ENCODE data around the gene LRRC46.

LRRC46 gene

DNA sequence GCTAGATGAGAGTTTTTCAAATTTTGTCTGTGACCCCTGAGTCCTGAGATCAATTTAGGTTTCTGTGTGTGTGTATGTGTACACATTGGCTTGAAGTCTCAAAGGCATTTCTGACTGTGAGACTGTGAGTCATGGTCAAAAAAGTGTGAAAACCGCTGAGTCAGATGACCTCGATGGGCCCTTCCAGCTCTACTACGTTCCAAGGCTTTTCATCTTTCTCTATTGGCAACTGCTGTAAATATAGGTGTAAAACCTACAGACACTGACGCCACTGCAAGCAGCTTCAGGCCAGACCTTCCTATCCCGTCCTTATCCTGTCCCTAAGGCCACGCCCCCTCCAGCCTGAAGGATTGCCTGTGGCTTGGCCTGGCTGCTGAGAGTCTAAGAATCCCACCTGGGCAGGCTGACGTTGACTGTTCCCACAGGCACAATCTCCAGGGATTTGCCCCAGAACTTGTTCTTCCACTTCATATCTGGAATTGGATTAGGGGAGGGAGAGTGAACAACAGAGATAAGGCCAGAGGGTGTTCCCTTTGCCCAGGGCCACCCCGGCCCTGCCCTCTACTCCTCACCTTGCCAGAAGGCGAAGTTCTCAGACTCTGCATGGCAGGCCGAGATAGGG, 21.2 kb upstream of the LRRC46 start:
- no peak for DNase-seq

DNA sequence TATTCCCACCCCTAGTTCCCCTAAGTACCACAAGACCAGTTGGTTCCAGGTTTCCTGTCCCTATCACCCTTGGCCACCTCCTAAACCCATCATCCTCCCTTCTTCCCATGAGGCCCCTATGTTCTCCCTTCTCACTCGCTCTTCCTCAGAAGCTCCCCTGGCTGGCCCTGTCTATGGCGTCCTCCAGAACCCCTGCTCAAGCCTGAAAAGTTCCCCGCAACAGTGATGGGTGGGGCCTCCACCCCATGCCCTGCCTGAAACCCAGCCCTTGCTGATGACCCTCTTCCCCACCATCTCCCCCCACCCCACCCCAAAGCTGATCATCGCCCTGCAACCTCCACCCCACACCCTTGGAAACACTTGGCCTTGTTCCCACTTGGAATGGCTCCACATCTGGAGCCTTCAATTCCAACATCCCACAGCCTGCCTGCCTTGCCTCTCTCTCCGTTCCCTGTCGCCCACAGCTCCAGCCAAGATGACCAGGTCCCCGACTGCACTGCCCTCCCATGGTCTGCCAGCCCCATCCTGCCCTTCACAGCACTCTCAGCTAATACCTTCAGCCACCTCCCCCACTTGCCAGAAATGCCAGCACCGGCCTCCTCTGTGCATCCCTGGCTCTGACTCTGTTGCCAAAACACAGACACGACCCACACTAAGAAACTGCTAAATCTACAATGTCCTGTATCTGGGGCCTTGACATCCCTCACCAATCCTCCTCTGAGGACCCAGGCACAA, 20.4 kb upstream of the LRRC46 start:
- no peak for DNase-seq

DNA sequence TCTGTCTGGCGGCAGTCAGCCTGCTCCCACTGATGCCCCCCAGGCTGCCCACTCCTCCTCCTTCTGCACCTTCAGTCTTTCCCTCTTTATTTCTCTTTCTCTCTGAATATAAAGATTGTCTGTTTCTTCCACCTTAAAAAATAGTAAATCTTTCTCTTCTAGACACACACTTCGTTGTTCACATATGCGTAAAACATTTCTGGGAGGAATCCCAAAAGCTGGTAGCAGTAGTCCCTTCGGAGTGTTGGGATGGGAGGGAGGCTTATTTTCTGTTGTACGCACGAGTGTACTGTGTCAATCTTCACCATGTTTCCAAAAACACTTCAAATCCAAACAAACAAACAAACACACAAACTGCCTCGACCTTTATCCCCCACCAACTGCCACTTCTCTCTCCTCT, 19.8 kb upstream of the LRRC46 start:
- DNase-seq, result no peak

DNA sequence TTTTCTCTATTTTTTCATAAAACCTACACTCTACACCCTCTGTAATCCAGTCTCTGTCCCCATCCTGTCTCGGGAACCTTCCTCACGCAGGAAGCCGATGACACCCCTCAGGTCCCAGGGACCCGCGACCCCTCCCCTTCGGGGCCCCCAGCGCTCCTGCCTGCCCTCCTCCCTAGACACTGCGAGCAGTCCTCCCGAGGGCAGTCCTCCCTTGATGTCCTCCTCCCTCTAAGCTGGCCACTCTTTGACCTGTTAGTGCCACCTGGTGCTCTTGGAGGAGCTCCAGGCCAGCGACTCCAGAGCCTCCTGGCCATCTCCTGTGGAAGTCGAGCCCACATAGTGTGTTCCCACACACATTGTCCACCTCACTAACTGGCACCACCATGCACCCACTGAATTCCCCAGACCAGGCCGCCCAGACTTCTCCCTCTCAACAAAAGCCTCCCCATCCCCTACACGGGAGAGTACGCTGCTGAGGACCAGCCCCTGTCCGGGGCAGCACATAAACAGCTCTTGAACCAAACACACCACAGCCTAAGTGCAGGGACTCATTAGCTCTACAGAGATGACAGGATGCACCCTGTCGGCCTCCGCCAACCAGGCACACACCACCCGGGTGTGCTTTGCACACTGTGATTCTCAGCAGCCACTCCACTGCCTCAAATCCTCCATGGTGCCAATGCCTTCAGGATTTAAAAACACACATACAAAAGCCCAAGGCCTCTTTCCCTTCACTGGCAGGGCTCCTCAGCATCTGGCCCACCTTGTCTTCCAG, 19.1 kb upstream of the LRRC46 start:
- no peak for DNase-seq

DNA sequence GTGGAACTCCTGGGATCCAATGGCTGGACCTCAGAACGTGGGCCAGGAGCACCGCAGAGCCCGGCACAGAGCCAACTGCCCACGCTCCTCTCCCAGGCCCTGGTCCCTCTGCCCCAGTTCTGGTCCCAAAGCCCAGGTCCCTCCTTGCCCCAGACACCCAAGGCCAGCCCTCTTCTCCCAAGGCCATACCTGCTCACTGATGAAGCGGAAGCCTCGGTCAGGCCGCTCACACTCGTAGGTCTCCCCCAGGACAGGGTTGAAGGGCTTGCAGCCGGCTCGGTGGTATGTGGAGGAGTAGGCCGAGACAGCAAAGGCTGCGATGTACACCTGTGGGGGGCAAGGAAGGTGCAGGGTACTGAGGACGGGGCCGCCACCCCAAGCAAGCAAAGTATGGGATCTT, 18.4 kb upstream of the LRRC46 start:
- DNase-seq, result no peak

DNA sequence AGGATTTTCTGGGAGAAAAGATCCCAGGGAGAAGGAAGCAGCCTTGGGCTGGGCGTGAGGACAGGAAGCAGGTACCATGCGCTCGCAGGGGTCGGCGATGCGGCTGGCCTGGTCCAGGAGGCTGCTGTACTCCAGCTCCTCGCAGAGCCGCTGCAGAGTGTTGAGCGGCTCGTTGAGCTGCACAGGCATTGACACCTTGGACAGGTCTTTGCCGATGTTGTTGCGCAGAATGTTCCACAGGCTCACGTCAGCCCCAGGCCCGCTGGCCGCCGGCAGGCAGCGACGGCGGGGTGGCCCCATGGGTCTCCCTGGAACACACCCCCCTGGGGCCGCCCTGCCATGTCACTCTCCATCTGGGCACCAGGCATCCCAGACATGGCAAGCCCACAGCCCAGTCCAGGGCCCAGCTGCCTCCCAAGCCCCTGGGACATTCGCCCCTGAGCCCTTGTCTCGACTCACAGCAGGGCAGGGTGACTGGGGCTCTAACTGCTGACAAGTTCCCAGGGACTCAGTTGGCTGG, 17.9 kb upstream of the LRRC46 start:
- no peak for DNase-seq

DNA sequence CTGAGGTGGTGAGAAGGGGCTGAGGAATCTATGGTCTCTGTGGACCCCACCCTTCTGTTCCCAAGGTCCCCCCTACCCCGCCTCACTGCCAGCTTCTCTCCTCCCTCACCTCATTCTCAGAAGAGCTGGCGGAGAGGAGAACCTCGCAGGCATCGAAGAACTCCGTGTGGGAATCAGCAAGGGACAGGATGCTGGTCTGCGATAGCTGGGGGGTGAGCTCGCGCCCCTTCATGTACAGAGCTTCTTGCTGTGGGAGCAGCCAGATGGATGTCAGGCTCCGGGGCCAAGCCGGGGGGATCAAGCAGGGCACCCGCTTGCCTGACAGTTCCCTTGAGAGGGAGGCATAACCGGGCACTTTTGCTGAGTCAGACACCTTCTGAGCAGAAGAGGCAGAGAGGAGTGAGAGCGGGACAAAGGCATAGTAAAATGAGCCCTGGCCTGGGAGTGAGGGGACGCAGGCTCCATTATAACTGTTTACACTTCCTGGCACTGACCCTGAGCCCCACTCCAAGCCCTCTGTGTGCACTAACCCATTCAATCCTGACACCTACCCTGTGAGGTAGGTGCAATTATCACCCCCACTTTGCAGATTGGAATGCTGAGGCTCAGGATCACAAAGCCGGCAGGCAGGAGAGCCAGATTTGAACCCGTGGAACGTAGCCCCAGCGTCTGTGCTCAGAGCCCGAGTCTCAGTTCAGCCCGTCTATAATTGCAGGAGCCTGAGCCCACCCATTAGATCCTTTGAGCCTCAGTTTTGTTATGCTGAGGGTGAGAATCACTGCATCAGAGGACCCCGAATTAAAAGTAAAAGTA, 16.2 kb upstream of the LRRC46 start:
- DNase-seq, result no peak

DNA sequence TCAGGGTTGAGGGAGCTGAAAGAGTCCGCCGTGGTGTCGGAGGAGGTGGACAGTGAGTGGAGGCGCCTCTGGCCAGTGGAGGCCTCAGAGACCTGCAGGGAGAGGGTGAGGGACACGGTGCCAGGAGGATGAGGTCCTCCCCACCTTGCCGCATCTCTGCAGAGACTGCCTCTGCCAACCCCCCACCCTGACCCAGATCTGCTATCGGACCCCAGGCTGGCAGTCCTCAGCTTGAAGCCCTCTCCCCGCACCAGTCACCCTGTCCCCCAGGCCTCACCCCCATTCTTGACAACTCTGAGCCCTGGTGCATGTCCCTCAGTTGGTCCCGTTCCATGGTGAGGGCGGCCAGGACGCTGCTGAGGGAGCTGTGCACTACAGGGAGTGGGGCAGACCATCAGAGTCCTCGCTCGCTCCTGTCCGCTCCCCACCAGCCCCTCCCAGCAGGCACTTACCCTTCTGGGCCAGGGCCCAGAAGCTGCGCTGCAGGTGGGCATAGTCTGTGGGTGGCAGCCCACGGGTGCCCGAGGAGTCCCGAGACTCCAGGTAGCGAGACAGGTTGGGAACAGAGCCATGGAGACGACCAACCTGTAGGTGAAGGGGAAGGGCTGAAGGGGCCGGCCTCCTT, 15.2 kb upstream of the LRRC46 start:
- DNase-seq, result no peak

DNA sequence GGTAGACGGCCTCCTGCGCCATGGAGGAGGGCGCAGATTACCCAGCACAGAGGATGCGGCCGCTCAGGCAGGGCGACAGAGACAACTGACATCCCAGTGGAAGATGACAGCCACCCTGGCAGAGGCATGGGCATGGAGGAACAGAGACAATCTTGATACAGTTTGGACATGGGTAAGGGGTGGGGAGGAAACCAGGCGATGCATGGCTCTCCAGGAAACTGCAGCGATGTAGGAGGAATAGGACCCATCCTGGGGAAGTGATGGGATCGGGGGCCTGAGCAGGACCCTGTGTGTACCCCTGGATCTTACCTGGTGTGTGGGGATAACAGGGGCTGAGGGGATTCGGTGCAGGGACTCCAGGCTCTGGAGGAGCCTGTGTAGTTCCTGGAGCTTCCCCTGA, 14.5 kb upstream of the LRRC46 start:
- DNase-seq, result no peak

DNA sequence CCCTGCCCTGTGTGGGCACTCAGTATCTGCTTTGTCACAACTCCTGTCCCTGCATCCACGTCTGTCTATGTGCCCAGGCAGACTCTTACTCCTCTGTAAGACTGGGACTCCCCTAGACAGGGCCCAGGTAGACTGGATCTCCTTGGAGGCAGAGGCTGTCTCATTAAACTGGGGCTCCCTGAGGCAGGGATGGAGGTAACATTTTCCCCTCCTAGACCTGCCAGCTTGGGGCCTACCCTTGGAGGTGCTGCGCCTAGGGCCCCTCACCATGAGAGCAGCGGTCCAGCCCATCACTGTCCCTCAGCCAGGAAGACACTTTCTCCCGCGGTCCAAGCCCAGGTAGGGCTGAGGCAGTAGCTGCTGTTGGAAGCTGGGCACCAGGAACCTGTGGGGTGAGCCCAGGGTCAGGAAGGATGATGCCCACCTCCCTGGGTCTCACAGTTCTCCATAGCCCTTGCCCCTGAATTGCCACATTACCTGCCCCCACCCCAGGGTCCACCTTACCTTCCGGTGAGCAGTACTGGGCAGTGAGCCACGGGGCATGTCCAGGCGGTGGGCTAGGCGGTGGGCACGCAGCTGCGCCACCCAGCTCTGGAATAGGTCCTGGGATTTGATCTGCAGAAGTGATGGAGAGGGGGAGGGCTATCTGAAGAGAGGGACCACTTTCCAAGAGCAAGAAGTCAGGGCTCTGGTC, 13.3 kb upstream of the LRRC46 start:
- no peak for DNase-seq

DNA sequence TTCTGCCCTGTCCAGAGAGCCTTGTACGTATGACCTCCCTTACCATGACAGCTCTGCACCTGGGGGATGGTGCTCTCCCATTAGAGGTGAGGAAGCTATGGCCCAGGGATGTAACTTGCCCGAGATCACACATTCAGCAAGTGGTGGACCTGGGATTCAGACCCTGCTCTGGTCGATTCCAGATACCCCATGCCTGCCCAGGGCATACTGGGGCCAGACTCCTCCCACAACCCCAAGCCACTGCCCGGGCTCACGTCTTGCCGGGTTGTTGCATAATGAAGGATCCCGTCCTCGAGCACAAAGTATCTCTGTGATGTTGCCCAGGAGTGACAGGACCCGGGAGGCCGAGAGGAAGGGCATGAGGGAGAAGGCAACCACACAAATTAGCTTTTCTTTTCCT, 12.0 kb upstream of the LRRC46 start:
- DNase-seq, result no peak

DNA sequence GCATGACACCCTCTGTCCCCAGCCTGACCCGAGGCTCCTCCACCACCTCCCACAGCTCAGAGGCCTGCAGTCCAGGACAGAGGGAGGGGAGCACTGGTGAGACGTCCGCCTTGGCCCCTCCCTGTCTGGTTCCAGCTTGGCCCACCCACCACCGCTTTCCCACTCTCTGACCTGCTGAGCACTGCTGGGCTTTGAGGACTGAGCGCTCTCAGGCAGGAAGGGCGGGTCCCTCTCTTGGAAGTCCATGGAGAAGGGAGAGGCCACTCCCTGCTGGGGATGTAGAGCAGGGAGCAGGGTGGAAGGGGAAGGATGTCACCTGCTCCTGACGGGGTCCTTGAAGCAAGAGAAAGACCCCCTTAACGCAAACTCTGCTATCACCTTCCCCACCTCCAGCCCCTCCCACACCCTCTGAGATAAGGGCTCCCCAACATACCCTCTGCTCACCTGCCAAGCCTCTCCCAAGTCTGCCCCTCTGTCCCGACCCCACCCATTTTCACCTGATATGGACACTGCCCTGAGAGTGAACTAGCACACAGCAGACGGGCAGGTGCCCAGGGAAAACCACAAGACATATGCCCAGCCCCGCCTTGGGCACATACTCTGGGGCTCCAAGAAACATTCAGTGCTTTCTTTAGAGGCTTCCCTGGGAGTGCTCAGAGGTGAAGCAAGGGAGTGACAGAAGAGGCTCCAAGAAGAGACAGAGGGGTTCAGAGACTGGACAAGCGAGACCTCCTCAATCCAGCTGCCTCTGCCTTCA, 11.3 kb upstream of the LRRC46 start:
- no peak for DNase-seq

DNA sequence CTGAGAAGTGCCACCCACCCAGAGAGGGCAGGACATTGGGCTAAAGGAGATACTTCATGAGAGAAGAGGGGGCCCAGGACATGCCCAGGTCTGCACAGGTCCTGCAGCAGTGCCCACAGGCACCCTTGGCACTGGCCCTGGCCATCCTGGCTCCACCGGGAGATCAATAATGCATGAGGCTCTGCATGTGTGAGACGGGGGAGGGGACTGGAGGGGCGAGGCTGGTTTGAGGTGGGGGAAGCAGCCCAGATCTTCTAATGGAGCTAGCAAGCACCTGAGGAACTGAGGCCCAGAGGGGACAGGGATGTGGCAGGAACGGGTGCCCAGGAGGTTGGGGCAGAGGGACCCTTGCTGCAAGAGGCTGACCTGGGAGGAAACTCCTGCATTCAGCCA, 10.4 kb upstream of the LRRC46 start:
- no peak for DNase-seq

DNA sequence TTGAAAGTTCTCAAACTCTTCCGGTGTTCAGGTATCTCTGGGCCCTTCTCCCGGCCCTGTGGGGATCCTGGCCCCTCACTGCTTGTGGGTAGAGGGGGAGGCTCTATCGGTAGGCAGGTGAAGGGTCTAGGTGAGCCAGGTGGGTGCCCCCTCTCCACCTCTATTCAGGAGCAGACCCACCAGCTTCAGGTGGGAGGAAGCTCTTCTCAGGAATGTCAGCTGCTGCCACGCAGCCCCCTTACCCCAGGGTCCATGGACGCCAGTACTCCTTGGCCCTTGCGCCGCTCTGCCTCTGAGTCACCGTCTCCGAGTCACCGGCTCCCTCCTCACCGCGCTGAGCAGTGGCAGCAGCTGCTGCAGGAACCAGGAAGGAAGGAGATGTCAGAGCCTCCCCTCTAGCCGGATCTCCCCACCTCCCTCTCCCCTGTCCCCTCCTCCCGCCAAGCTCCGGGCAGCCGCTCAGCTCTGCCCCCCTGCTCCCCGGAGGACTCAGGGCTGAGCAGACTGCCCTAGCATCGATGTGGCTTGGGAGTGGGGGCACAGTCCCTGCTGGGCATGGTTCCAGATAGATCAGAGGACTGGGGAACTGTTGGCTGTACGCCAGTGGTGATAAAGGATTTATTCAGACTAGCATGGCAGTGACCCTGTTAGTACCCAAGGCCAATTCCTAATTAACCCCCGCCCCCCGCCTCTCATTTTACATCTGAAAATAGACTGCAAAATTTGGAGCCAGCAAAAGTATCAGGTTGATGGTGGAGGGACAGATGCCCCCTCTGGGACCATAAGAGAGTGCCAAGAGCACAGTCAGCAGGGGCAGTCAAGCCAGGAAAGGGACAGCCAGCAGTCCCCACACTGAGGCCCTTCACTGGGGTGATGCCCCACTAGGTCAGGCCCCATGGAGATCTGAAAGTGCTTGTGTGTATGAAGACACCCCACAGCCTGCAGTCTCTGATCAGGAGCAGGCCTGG, 9.8 kb upstream of the LRRC46 start, which contains the start of gene OSBPL7:
Gene OSBPL7, minus strand, starts transcription at position 371 of the 968 bp plus-strand sequence. CDS start 1,516 bp downstream, outside the sequence.
- DNase-seq, result peak; percentile 72 to 73

DNA sequence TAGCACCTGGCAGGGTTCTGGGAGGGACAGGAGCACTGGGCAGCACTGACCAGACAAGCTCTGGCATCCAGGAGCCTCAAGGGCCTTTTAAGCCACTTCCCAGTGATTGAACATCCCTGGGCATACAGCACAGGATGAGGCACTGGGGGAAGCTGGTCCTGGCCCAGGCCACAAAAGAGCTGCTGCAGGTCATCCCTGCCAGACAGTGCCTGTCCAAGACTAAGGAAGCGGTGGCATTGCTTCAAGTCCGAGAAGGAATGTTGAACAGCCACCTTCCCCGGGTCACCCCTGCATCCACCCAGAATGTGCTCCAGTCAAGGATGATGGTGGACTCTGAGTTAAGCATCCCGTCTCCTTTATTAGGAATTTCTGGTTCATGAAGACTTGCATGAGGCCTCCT, 8.7 kb upstream of the LRRC46 start:
- no peak for DNase-seq

DNA sequence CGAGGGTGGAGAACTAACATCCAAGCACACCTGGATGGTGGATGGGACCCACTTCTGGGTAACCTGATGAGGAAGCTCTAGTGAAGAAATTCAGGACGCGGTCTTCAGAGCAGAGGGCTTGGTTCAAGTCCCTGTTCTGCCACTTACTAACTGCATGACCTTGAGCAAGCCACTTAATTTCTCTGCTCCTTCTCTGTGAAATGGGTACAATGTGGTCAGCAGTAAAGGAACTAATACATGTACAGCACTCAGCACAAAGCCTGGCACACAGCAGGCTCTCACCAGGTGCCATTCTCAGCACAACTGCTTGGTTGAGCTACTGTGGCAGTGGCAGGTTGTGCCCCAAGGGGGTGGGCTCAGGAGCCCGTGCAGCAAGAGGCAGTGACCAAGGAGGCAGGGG, 8.0 kb upstream of the LRRC46 start:
- DNase-seq, result no peak

DNA sequence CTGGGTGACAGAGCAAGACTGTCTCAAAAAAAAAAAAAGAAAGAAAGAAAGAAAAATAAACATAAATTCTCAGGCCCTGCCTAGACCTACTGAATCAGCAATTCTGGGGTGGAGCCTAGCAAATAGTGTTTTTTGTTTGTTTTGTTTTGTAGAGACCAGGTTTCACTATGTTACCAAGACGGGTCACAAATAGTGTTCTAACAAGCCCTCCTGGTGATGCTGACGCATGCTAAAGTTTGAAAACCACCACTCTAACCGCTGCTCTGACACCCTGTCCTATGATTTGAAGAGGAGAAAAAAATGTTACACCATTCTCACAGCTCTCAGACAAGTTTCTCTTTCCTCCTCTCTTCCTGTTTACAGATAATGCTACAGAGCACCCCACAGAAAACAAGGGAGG, 1.6 kb upstream of the LRRC46 start:
- peak in 1 of 2 donors; percentile 21 for DNase-seq

DNA sequence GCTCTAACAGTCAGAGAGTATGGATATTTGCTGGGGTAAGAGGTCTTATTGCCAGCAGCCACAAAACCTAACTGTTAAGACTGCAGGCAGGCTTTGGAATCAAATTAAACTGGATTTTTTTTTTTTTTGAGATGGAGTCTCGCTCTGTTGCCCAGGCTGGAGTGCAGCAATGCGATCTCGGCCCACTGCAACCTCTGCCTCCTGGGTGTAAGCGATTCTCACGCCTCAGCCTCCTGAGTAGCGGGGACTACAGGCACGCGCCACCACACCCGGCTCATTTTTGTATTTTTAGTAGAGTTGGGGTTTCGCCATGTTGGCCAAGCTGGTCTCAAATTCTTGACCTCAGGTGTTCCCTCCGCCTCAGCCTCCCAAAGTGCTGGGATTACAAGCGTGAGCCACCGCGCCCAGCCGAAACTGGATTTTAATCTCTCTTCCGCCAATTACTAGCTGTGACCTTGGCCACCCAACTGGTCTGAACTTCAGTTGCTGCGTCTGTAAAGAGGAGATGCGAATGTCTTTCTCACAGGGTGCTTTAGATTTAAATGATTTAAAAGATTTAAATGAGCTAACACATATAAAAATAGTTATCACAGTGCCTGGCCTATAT, 971 bp upstream of the LRRC46 start:
- no peak for DNase-seq

DNA sequence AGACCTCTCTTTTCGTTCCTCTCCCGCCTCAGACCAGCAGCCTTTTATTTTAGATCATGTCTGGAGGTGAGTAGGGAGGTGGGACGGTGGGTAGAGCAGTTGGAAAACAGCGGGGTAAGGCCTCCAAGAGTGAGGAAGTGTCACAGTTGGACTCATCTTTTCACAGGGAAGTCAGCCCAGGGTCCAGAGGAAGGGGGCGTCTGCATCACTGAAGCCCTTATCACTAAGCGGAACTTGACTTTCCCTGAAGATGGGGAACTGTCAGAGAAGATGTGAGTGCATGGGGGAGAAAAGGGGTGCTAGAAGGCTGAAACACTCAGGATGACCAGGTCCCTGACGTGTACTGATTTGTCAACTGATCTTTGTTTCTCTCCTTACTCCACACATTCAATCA, 461 bp downstream of the LRRC46 start:
- DNase-seq, result no peak
